ENCODE measurements around the gene RPN1. TPM values are rescaled to one million over a fixed set of nuclear protein-coding genes. Genes with fewer than 3 reads are reported as not detected.

Gene RPN1
- total RNA-seq, 4 donors from 2014 or later = 125 to 184 (median 143) TPM

- intact Hi-C loops (cut with DNase I; ENCODE audit: low total_unique reads) = no loop called here
- in situ Hi-C loops (cut with MboI; ENCODE audit: low pct_ligation_motif_present in 1 of 4, low pct_unique_long_range_greater_than_20kb in 1 of 4, low sequenced_read_pairs in 3 of 4) = no loop called here
- TF ChIP-seq EP300 (IDR thresholded peaks at IDR 0.05; ENCODE audit: low read depth) = no peak
- no peak for TF ChIP-seq POLR2A (IDR thresholded peaks at IDR 0.05)
- TF ChIP-seq POLR2AphosphoS5 (IDR thresholded peaks at IDR 0.05) = no peak
- TF ChIP-seq CTCF (IDR thresholded peaks at IDR 0.05) = no peak
- Histone ChIP-seq H3K9me3 (no peaks in the 10 kb centered on the region), H3K36me3 (no peaks in the 10 kb centered on the region), H3K4me1 (peaks cover 0 to 4% (median 0%) of the 10 kb centered on the region in 4 donors), H3K27ac (no peak overlapping the region), H3K4me3 (no peak overlapping the region), H3K27me3 (peaks cover 47% of the 10 kb centered on the region)
- 42 to 45% methylated on average over 7 to 14 of the region's 14 CpGs for WGBS, 2 donors (ENCODE audit: low coverage in 1 of 2)
- DNase-seq = no peak
These were observed 76.9 kb downstream of the RPN1 start for GRCh38 chr3:128573707-128574162.

DNA sequence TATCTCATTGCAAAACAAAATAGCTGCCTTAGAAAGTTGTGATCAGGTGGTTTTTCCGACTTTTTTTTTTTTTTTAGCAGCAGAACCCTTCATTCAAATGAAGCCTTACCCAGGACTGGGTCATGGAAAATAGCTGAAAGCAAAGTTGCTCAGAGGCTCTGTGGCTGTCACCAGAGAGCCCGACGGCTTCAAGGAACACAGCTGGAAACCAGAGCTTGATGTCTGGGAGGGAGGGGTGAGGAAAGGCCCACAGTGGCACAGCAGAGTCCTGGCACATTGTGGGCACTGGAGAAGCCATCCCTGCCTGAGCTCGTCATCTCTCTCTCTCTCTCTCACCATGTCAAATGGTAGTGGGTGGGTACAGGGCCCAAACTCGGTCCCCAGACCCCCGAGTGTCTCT, 77.5 kb downstream of the RPN1 start:
- Histone ChIP-seq H3K9me3 (no peaks in the 10 kb centered on the region), H3K4me1 (peaks cover 0 to 4% (median 0%) of the 10 kb centered on the region in 4 donors), H3K36me3 (no peaks in the 10 kb centered on the region), H3K4me3 (no peak overlapping the region), H3K27me3 (peaks cover 47% of the 10 kb centered on the region), H3K27ac (no peak overlapping the region)
- no peak for DNase-seq
- TF ChIP-seq POLR2A (IDR thresholded peaks at IDR 0.05) (no peak), CTCF (IDR thresholded peaks at IDR 0.05) (no peak), POLR2AphosphoS5 (IDR thresholded peaks at IDR 0.05) (no peak), EP300 (IDR thresholded peaks at IDR 0.05; ENCODE audit: low read depth) (no peak)
- in situ Hi-C loops (cut with MboI; ENCODE audit: low pct_ligation_motif_present in 1 of 4, low pct_unique_long_range_greater_than_20kb in 1 of 4, low sequenced_read_pairs in 3 of 4) = no loop called here
- intact Hi-C loops (cut with DNase I; ENCODE audit: low total_unique reads) = no loop called here
- 0 to 40% methylated on average over 2 to 6 of the region's 6 CpGs for WGBS, 2 donors (ENCODE audit: low coverage in 1 of 2)

DNA sequence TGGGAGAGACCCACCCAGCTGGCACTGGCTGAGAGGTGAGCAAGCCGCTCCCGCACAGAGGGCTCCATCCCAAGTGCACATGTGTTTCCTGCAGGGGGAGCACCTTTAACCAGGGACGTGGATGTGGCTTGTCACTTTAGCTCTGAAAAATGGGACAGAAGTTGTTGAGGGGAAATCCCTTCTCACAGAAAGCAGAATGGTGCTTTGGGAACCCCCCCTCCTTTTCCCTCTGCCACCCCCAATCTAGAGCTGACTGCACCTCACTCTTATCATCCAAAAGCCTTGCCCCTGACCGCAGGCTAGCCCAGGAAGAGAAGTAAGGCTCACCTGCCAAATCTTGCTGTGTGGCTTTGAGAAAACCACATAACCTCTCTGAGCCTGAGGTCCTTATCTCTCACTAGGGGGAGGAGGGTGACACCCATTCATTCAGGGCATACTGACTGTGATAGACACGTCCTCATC, 77.9 kb downstream of the RPN1 start:
- H3K36me3 ChIP-seq = no peaks in the 10 kb centered on the region
- TF ChIP-seq EP300 (IDR thresholded peaks at IDR 0.05; ENCODE audit: low read depth) = no peak
- peak in 1 of 5 experiments; percentile 15 for TF ChIP-seq CTCF (IDR thresholded peaks at IDR 0.05)
- H3K27me3 ChIP-seq = peaks cover 45% of the 10 kb centered on the region
- H3K27ac ChIP-seq = no peak overlapping the region
- intact Hi-C loops (cut with DNase I; ENCODE audit: low total_unique reads) = no loop called here
- no peak overlapping the region for H3K4me3 ChIP-seq
- in situ Hi-C loops (cut with MboI; ENCODE audit: low pct_ligation_motif_present in 1 of 4, low pct_unique_long_range_greater_than_20kb in 1 of 4, low sequenced_read_pairs in 3 of 4) = no loop called here
- DNase-seq = peak; percentile 17
- H3K4me1 ChIP-seq = peaks cover 0 to 4% (median 0%) of the 10 kb centered on the region in 4 donors
- 29 to 33% methylated on average over 1 to 5 of the region's 5 CpGs for WGBS, 2 donors (ENCODE audit: low coverage in 1 of 2)
- H3K9me3 ChIP-seq = no peaks in the 10 kb centered on the region

DNA sequence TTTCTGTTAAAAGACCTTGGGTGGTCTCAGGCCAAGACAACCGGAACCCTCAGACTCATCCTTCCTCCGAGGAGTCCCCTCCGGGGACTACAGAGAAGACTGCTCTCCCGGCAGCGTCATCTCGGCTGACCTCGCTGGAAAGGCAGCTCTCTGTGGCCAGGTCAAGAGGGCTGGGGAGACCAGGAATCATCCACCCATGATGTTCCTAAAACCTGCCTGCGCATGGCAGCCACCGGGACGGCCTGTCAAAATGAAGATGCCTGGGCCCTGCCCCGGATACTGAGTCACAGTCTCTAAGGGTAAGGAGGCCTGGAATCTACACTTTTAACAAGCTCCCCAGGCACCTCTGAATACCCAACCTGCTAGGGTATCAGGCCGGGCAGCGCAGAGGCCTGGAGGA, 78.6 kb downstream of the RPN1 start:
- Histone ChIP-seq H3K36me3 (no peaks in the 10 kb centered on the region), H3K4me3 (no peak overlapping the region), H3K27ac (no peak overlapping the region), H3K27me3 (peaks cover 43% of the 10 kb centered on the region), H3K4me1 (peaks cover 0 to 4% (median 0%) of the 10 kb centered on the region in 4 donors), H3K9me3 (no peaks in the 10 kb centered on the region)
- intact Hi-C loops (cut with DNase I; ENCODE audit: low total_unique reads) (no loop called here), in situ Hi-C loops (cut with MboI; ENCODE audit: low pct_ligation_motif_present in 1 of 4, low pct_unique_long_range_greater_than_20kb in 1 of 4, low sequenced_read_pairs in 3 of 4) (no loop called here)
- TF ChIP-seq POLR2A (IDR thresholded peaks at IDR 0.05) (no peak), CTCF (IDR thresholded peaks at IDR 0.05) (no peak), POLR2AphosphoS5 (IDR thresholded peaks at IDR 0.05) (no peak), EP300 (IDR thresholded peaks at IDR 0.05; ENCODE audit: low read depth) (no peak)
- no peak for DNase-seq
- WGBS, 2 donors (ENCODE audit: low coverage in 1 of 2) = 83 to 85% methylated on average over 4 to 13 of the region's 13 CpGs

Other genes with a start within 250 kb of the RPN1 start
- gene DNAJB8, start 183.9 kb downstream of the RPN1 start, total RNA-seq = not detected
- gene GATA2, start 157.6 kb downstream of the RPN1 start, total RNA-seq = 1 to 10 TPM; 1.8 to 8.2 (median 2.9) TPM
- gene RAB7A, start 75.4 kb upstream of the RPN1 start, total RNA-seq = 100 to 1,000 TPM in 2 of 4 donors, 10 to 100 TPM in 2; 45.0 to 121 (median 101) TPM
- 100 to 1,000 TPM in 2 of 4 donors, 10 to 100 TPM in 2; 37.3 to 158 (median 85.0) TPM for gene ACAD9, start 228.8 kb upstream of the RPN1 start, total RNA-seq

All from transverse colon (tissue), 4 donors.